G401.6 (cell line): ENCODE results near the gene PSMG4.

Source experiments
- FAIRE-seq: peaks from 2 replicates; lab custom pipeline; 2012; peaks lifted over from hg19 to GRCh38; lab: Jason Lieb, UNC

PSMG4 gene, protein sequence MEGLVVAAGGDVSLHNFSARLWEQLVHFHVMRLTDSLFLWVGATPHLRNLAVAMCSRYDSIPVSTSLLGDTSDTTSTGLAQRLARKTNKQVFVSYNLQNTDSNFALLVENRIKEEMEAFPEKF

DNA sequence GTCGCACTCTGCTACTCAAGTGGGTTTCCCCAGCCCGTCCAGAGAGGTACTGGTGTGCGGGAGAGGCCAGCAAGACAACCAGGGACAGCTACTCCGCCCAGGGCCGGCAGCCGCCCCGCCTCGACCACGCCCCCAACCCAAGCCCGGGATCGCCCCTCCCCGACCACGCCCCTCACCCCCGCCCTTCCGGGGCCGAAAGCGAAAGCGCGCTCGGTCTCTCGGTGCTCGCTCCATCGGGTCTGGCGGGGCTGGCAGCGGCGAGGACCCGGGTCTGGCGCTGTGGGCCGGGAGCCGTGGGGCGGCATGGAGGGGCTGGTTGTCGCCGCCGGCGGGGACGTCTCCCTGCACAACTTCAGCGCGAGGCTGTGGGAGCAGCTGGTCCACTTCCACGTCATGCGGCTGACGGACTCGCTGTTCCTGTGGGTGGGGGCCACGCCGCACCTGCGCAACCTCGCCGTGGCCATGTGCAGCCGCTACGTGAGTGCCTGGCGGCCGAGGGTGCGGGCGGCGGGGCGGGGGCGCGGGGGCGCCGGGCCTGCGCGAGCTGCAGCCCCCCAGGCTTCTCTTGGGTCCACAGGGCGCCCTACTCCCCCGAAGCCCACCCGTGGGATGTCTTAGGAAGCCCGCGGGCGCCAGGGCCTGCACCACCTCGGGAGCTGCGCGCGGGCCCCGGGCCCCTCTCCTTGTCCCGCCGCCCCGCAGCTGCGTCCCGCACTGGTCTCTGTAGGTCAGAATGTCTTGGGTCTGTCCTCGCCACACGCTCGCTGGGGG lies at the start of gene PSMG4:
PSMG4 (plus strand) TSS at position 228 of the 771 bp plus-strand sequence; CDS start at position 304, 76 bp downstream.
- FAIRE-seq, result no peak

- FAIRE-seq, result no peak
Measured at GRCh38 chr6:3209114-3210023, 49.4 kb upstream of the PSMG4 start.

- FAIRE-seq, result no peak
Measured at GRCh38 chr6:3210024-3210610, 48.6 kb upstream of the PSMG4 start.

DNA sequence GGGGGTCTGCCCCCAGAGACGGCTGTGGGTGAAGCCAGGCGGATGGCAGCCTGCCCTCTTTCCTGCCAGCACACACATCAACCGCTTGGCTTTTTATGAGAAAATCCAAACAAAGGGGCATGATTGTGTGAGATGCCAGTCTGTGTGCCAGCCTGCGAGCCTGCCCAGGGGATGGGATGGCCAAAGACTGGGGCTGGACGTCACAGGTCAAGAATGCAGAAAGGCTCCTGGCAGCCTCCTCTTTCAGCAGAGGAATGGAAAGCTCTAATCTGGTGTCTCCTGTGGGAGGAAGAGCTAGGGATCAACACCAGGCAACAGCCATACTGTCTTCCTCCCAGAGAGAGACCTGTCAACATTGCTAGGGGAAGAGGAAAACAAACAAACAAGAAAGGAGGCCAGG lies 47.1 kb upstream of the PSMG4 start:
- FAIRE-seq, result no peak

GRCh38 chr6:3212261-3212660 lies 46.5 kb upstream of the PSMG4 start:
- no peak for FAIRE-seq

DNA sequence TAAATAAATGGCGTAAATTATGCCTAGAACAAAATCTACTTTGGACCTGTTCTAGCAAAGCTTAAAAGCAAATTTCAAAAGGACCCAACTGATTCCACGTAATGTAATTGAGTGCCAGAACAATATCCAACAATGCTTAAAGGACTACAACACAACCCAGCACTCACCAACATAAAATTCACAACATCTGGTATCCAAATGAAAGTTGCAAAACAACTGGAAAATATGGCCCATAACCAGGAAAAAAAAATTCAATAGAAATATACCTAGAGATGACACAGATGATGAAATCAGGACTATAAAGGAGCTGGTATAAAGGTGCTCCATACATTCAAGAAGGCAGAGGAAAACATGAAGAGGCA lies 45.4 kb upstream of the PSMG4 start:
- FAIRE-seq, result no peak

DNA sequence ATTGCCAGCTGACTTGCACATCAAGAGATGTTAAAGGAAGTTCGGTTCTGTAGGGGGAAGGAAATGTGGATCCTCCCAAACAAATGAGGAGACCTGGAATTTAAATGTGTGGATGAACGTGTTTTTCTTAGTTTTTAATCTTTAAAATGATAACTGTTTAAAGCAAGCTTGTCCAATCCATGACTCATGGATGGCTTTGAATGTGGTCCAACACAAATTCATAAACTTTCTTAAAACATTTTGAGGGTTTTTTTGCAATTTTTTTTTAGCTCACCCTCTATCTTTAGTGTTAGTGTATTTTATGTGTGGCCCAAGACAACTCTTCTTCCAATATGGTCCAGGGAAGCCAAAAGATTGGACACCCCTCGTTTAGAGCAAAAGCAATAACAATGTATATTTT lies 43.8 kb upstream of the PSMG4 start:
- no peak for FAIRE-seq

GRCh38 chr6:3217286-3217685 lies 41.5 kb upstream of the PSMG4 start:
- no peak for FAIRE-seq

DNA sequence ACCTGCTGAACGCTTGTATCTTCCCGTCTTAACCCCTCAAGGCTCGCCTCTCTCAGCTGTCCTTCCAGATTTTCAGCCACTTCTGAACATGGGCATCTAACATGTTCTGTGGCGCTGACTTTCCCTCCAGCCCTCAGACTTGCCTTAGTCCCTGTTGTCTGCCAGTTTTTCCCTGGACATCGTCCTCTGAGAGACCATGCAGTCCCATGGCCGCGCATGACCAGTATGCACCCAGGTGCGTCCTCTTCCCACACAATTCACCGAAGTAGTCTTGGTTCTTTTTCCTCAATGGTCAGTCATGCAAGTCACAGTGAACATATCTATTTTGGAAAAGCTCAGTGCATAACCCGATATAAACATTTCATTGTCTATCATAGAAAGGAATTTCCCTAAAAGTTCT lies 40.5 kb upstream of the PSMG4 start:
- no peak for FAIRE-seq

GRCh38 chr6:3220366-3220765 lies 38.4 kb upstream of the PSMG4 start:
- no peak for FAIRE-seq

GRCh38 chr6:3221578-3221977 lies 37.2 kb upstream of the PSMG4 start:
- FAIRE-seq, result no peak

- FAIRE-seq, result no peak
Measured at GRCh38 chr6:3222506-3223038, 36.2 kb upstream of the PSMG4 start.

DNA sequence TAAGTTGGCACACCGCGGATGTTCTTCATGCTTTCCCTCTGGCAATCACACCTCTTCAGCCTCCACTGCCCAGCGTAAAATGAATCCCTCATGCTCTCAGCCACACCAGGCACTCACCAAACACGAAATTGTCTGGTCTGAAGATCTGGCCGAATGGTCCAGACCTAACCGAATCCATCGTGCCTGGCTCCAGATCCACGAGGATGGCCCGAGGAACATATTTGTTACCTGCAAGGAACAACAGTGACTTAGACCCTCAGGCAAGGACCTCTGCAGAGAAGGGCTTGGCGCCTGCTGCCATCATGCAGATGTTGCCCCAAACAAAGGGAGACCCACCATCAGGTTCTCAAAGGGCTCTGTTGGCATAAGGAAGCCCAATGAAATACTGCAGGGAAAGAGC lies 32.7 kb upstream of the PSMG4 start:
- no peak for FAIRE-seq

- no peak for FAIRE-seq
Measured at GRCh38 chr6:3226481-3227362, 32.0 kb upstream of the PSMG4 start.

- no peak for FAIRE-seq
Measured at GRCh38 chr6:3227363-3228045, 31.2 kb upstream of the PSMG4 start, which contains the start of gene TUBB2B. Gene TUBB2B, minus strand, starts transcription at chr6:3227653. Its CDS starts 110 bp downstream, at chr6:3227543.

DNA sequence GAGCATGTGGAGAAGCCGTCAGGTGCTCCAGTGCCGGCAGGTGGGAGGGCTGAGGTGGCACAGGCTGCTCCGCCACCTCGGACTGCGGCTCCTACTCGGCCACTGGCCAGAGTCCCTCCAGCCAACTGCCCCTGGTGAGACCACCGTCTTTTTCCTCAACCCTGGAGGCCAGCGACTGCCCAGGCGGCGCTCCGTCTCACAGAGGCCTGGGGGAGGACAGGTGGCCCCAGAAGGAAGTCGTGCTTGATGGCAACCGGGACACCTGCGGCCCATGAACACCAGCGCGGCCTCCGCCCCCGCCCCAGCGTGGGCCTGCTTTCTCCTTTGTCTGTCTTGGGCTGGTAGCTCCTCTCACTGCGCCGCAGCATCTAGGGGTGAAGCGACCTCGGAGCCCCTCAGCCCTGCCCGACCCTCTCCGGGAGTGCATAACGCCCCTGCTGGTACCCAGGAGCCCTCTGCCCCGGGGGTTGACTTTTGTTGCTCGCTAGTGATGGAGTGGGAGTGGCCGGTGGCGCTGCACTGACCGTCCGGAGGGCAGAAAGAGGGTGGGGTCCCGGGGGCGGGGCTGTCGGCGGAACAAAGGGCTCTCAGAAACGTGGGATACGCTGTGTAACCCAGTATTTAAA lies 30.6 kb upstream of the PSMG4 start:
- no peak for FAIRE-seq

DNA sequence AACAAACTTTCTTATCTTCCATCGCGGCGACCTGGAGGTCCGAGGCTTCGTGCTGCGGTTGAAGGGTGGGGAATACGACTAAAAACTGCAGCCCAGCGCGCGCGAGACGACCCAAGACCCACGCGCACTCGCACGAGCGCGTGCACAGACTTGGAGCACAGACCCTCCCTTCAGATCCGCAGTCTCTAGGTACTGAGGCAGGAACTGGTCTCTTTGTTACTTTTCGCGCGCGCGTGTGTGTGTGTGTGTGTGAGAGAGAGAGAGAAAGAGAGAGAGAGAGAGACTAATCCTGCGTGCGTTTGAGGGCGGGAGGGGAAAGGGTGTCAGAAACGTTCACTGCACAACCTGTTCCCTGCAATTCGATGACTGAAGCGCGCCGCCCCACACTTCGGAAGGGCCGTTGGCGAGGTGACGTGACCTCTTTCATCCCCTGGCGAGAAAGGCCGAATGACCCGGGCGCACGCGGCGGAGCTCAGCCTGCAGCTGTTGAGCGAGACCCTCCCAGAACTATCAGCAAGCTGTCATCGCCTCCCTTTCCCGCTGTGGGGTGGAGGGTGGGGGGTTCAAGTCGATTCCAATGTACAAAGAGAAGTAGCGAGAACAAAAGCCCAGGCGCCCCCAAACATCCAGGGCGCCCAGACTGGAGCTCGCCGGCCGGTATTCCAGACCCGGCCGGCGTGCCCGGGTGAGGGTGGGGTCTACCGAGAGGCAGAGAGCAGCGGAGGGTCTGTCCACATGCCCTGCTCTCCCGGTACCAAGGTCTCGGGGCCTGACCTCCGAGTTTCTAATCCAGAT lies 29.8 kb upstream of the PSMG4 start:
- no peak for FAIRE-seq

GRCh38 chr6:3229566-3230178 lies 29.1 kb upstream of the PSMG4 start:
- no peak for FAIRE-seq

DNA sequence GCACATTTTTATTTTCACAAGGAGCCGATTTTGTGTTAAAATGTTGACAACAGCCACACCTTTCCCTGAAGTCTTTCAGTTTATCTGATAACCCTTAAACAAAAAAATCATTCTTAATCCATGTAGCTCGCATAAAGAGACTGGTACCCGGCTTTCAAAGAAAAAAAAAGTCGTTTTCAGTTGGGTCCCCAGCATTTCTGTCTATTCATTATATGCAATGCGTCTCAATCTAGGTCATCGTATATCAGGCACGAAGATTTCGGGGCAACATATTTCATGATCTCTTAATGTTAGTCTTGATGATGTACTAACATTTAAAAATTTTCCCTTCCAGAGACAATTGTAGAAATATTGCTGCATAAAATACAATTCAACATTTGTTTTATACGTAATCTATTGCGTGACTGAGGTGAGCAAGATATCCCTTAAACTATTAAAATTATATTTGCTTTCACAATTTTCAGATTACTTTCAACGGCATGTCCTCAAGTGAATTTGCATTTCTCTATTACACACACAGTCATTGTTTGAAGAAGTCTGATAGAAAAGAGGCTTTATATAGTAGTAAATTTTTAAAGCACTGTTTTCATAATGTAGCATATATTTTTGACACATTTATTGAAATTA lies 28.4 kb upstream of the PSMG4 start:
- no peak for FAIRE-seq
